ENCODE measurements around the gene CD300LG. TPM values are rescaled to one million over a fixed set of nuclear protein-coding genes. Genes with fewer than 3 reads are reported as not detected.
"Not testable (repeated sequence)": the region's sequence is repeated elsewhere in the genome, so short reads cannot be mapped to it uniquely, and the experiment has no call there.

Gene CD300LG
- total RNA-seq, 1 donor from 2014 or later = 5.7 TPM

GRCh38 chr17:43840814-43841213 lies 6.2 kb upstream of the CD300LG start:
- intact Hi-C loops (cut with DNase I) = no loop called here
- Histone ChIP-seq H3K27me3 (ENCODE audit: low read depth) (peaks cover 2% of the 10 kb centered on the region), H3K27ac (no peak overlapping the region), H3K9me3 (no peaks in the 10 kb centered on the region), H3K4me1 (peaks cover 23% of the 10 kb centered on the region), H3K4me3 (no peak overlapping the region), H3K36me3 (no peaks in the 10 kb centered on the region)
- TF ChIP-seq, protein P1, sequence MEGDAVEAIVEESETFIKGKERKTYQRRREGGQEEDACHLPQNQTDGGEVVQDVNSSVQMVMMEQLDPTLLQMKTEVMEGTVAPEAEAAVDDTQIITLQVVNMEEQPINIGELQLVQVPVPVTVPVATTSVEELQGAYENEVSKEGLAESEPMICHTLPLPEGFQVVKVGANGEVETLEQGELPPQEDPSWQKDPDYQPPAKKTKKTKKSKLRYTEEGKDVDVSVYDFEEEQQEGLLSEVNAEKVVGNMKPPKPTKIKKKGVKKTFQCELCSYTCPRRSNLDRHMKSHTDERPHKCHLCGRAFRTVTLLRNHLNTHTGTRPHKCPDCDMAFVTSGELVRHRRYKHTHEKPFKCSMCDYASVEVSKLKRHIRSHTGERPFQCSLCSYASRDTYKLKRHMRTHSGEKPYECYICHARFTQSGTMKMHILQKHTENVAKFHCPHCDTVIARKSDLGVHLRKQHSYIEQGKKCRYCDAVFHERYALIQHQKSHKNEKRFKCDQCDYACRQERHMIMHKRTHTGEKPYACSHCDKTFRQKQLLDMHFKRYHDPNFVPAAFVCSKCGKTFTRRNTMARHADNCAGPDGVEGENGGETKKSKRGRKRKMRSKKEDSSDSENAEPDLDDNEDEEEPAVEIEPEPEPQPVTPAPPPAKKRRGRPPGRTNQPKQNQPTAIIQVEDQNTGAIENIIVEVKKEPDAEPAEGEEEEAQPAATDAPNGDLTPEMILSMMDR (IDR thresholded peaks at IDR 0.05) = peak; percentile 26
- DNase-seq (no peak), ATAC-seq (no peak)

GRCh38 chr17:43841282-43841681 lies 5.7 kb upstream of the CD300LG start:
- Histone ChIP-seq H3K4me3 (no peak overlapping the region), H3K36me3 (no peaks in the 10 kb centered on the region), H3K27ac (no peak overlapping the region), H3K4me1 (peaks cover 28% of the 10 kb centered on the region), H3K9me3 (no peaks in the 10 kb centered on the region), H3K27me3 (ENCODE audit: low read depth) (peaks cover 2% of the 10 kb centered on the region)
- ATAC-seq (no peak), DNase-seq (no peak)
- TF ChIP-seq, protein P1 (IDR thresholded peaks at IDR 0.05) = no peak
- intact Hi-C loops (cut with DNase I) = no loop called here

GRCh38 chr17:43842091-43842974 lies 4.6 kb upstream of the CD300LG start:
- H3K4me3 ChIP-seq; H3K27me3 ChIP-seq (ENCODE audit: low read depth); H3K9me3 ChIP-seq; H3K36me3 ChIP-seq; H3K27ac ChIP-seq; intact Hi-C loops (cut with DNase I); DNase-seq: not testable (repeated sequence)
- peaks cover 38% of the 10 kb centered on the region for H3K4me1 ChIP-seq
- ATAC-seq = peak; percentile 40 to 54

GRCh38 chr17:43842975-43843325 lies 4.0 kb upstream of the CD300LG start:
- H3K9me3 ChIP-seq = no peaks in the 10 kb centered on the region
- H3K27me3 ChIP-seq (ENCODE audit: low read depth) = no peaks in the 10 kb centered on the region
- intact Hi-C loops (cut with DNase I) = no loop called here
- DNase-seq (no peak), ATAC-seq (no peak)
- H3K4me1 ChIP-seq = peaks cover 39% of the 10 kb centered on the region
- no peak overlapping the region for H3K4me3 ChIP-seq
- H3K36me3 ChIP-seq = no peaks in the 10 kb centered on the region
- TF ChIP-seq, protein P1 (IDR thresholded peaks at IDR 0.05) = no peak
- no peak overlapping the region for H3K27ac ChIP-seq

GRCh38 chr17:43844241-43844640 lies 2.7 kb upstream of the CD300LG start:
- Histone ChIP-seq H3K27ac (no peak overlapping the region), H3K4me1 (peaks cover 39% of the 10 kb centered on the region), H3K36me3 (no peaks in the 10 kb centered on the region), H3K27me3 (ENCODE audit: low read depth) (no peaks in the 10 kb centered on the region), H3K4me3 (no peak overlapping the region), H3K9me3 (no peaks in the 10 kb centered on the region)
- intact Hi-C loops (cut with DNase I) = no loop called here
- ATAC-seq (no peak), DNase-seq (no peak)
- TF ChIP-seq, protein P1 (IDR thresholded peaks at IDR 0.05) = no peak

DNA sequence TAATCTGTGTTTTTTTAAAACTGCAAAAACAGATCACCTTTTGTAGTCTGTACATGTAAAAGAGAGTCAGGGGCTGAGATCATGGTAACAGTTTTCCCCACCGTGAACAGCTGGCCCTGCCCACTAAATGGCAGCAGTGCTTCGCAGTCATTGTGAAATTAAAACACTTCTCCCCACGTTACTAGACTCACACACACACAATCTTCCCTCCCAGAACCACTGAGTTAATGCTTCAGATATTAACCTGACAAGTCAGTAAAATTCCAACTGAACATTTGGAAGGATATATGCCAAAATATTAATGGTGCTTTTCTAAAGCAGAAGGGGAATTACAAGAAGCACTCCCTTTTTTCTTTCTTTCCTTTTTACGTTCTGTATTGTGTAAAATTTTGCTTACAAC lies 1.2 kb upstream of the CD300LG start:
- H3K36me3 ChIP-seq = no peaks in the 10 kb centered on the region
- no peaks in the 10 kb centered on the region for H3K9me3 ChIP-seq
- ATAC-seq (no peak), DNase-seq (no peak)
- no peak overlapping the region for H3K4me3 ChIP-seq
- intact Hi-C loops (cut with DNase I) = no loop called here
- peak overlapping the region; percentile 39 for H3K27ac ChIP-seq
- peaks cover 26% of the 10 kb centered on the region for H3K4me1 ChIP-seq
- no peaks in the 10 kb centered on the region for H3K27me3 ChIP-seq (ENCODE audit: low read depth)
- TF ChIP-seq, protein P1 (IDR thresholded peaks at IDR 0.05) = no peak
